MM.1S (cell line): ENCODE data around the gene HOXA6.

Experiments used
- CTCF ChIP-seq: fragments of 300-600 bp; sonication (generic); IDR thresholded peaks from 2 replicates; pipeline ENCODE4 v1.5.1; 2016; ENCODE audit warnings: antibody characterized with exemption, low read length, mixed read lengths
- EZH2 ChIP-seq: fragments of 300-600 bp; sonication (generic); optimal IDR thresholded peaks from 2 replicates; pipeline ENCODE3; 2017; ENCODE audit warnings: low read depth, mild to moderate bottlenecking, antibody characterized with exemption, low read length, mixed read lengths
- EZH2phosphoT487 ChIP-seq: fragments of 300-600 bp; sonication (generic); IDR thresholded peaks from 2 replicates; pipeline ENCODE4 v1.6.1; 2018; ENCODE audit warnings: antibody characterized with exemption, low read length

- TF ChIP-seq CTCF (no peak), EZH2phosphoT487 (no peak), EZH2 (no peak)
Measured at GRCh38 chr7:27103489-27104226, 43.9 kb downstream of the HOXA6 start.
